OCI-LY3 (cell line): ENCODE data around the gene CCNL1.

Source experiments
- EZH2phosphoT487 ChIP-seq: fragments of 200-600 bp; shearing (Covaris generic); IDR thresholded peaks from 2 replicates; pipeline ENCODE4 v1.6.1; 2018; ENCODE audit warnings: antibody characterized with exemption, mixed run types, low read depth
- TF ChIP-seq, protein P1 (sequence below): fragments of 200-600, 300-600 bp; sonication (generic); IDR thresholded peaks from 2 replicates; pipeline ENCODE4 v1.5.1; 2014; ENCODE audit warnings: antibody characterized with exemption, low read length, low read depth

DNA sequence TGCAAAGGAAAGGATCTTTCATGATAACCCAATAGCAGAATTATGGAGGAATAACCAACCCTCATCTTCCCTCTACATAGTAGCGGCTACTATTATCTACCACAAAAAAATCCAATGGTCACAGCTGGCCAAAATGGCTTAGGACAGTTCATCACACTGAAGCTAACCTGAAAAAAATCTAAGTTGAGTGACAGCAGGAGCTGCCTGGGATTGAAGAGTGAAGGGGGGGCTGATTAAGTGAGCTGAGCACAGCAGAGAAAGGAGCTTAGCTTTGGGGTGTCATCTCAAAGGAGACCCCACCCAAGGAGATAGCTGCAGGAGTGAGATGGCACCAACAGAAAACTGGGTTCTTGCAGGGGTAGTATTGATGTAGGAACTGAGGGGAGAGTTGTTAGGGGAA is 33.6 kb downstream of the CCNL1 start:
- TF ChIP-seq, protein P1, sequence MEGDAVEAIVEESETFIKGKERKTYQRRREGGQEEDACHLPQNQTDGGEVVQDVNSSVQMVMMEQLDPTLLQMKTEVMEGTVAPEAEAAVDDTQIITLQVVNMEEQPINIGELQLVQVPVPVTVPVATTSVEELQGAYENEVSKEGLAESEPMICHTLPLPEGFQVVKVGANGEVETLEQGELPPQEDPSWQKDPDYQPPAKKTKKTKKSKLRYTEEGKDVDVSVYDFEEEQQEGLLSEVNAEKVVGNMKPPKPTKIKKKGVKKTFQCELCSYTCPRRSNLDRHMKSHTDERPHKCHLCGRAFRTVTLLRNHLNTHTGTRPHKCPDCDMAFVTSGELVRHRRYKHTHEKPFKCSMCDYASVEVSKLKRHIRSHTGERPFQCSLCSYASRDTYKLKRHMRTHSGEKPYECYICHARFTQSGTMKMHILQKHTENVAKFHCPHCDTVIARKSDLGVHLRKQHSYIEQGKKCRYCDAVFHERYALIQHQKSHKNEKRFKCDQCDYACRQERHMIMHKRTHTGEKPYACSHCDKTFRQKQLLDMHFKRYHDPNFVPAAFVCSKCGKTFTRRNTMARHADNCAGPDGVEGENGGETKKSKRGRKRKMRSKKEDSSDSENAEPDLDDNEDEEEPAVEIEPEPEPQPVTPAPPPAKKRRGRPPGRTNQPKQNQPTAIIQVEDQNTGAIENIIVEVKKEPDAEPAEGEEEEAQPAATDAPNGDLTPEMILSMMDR = no peak
- no peak for TF ChIP-seq EZH2phosphoT487
